Measurements from ENCODE around the gene NFKB1. TPM values are rescaled to one million over a fixed set of nuclear protein-coding genes. Genes with fewer than 3 reads are reported as not detected.

The NFKB1 gene
- total RNA-seq, 1 donor from 2014 or later = 19.0 TPM

GRCh38 chr4:102598086-102598761 lies 97.1 kb downstream of the NFKB1 start:
- Histone ChIP-seq H3K36me3 (ENCODE audit: control insufficient read depth, insufficient read depth, low read length) (peaks cover 14% of the 10 kb centered on the region), H3K4me3 (ENCODE audit: low read depth, low read length) (no peak overlapping the region), H3K27me3 (ENCODE audit: control insufficient read depth, insufficient read depth, low read length) (no peaks in the 10 kb centered on the region)
- no peak for DNase-seq (ENCODE audit: low read depth)
- no peak for TF ChIP-seq CTCF (IDR thresholded peaks at IDR 0.05; ENCODE audit: insufficient read depth, low read length, severe bottlenecking)
- FAIRE-seq = no peak

GRCh38 chr4:102598762-102599374 lies 97.7 kb downstream of the NFKB1 start:
- DNase-seq (ENCODE audit: low read depth) (no peak), FAIRE-seq (no peak)
- H3K27me3 ChIP-seq (ENCODE audit: control insufficient read depth, insufficient read depth, low read length) = no peaks in the 10 kb centered on the region
- TF ChIP-seq CTCF (IDR thresholded peaks at IDR 0.05; ENCODE audit: insufficient read depth, low read length, severe bottlenecking) = no peak
- H3K4me3 ChIP-seq (ENCODE audit: low read depth, low read length) = no peak overlapping the region
- peaks cover 14% of the 10 kb centered on the region for H3K36me3 ChIP-seq (ENCODE audit: control insufficient read depth, insufficient read depth, low read length)

GRCh38 chr4:102599455-102599854 lies 98.3 kb downstream of the NFKB1 start:
- no peak for TF ChIP-seq CTCF (IDR thresholded peaks at IDR 0.05; ENCODE audit: insufficient read depth, low read length, severe bottlenecking)
- no peak for FAIRE-seq
- peak; percentile 83 for DNase-seq (ENCODE audit: low read depth)
- Histone ChIP-seq H3K27me3 (ENCODE audit: control insufficient read depth, insufficient read depth, low read length) (no peaks in the 10 kb centered on the region), H3K36me3 (ENCODE audit: control insufficient read depth, insufficient read depth, low read length) (peaks cover 14% of the 10 kb centered on the region), H3K4me3 (ENCODE audit: low read depth, low read length) (no peak overlapping the region)

- DNase-seq (ENCODE audit: low read depth) (no peak), FAIRE-seq (no peak)
- Histone ChIP-seq H3K36me3 (ENCODE audit: control insufficient read depth, insufficient read depth, low read length) (peaks cover 14% of the 10 kb centered on the region), H3K4me3 (ENCODE audit: low read depth, low read length) (no peak overlapping the region), H3K27me3 (ENCODE audit: control insufficient read depth, insufficient read depth, low read length) (no peaks in the 10 kb centered on the region)
- TF ChIP-seq CTCF (IDR thresholded peaks at IDR 0.05; ENCODE audit: insufficient read depth, low read length, severe bottlenecking) = no peak
Measured at GRCh38 chr4:102599886-102600285, 98.7 kb downstream of the NFKB1 start.

- peaks cover 11% of the 10 kb centered on the region for H3K36me3 ChIP-seq (ENCODE audit: control insufficient read depth, insufficient read depth, low read length)
- FAIRE-seq = no peak
- no peak for TF ChIP-seq CTCF (IDR thresholded peaks at IDR 0.05; ENCODE audit: insufficient read depth, low read length, severe bottlenecking)
Measured at GRCh38 chr4:102600689-102601088, 99.5 kb downstream of the NFKB1 start.

More at GRCh38 chr4:102600689-102601088, 99.5 kb downstream of the NFKB1 start:
- H3K4me3 ChIP-seq (ENCODE audit: low read depth, low read length) = no peak overlapping the region
- no peak for DNase-seq (ENCODE audit: low read depth)
- no peaks in the 10 kb centered on the region for H3K27me3 ChIP-seq (ENCODE audit: control insufficient read depth, insufficient read depth, low read length)

Data from bronchial epithelial cell (primary cell).